IMR-90 (cell line): ENCODE results near the gene CHN1.

Experiments used
- BHLHE40 ChIP-seq: fragments of 150-350 bp; IDR thresholded peaks from 2 replicates; pipeline ENCODE4 v1.6.1; 2016; ENCODE audit warnings: mild to moderate bottlenecking, low read depth, low read length
- CEBPB ChIP-seq: IDR thresholded peaks from 2 replicates; pipeline ENCODE4 v1.6.1; 2012; ENCODE audit warnings: low read depth, low read length, improper control_type of control experiment
- CTCF ChIP-seq: conservative IDR thresholded peaks from 2 replicates; pipeline ENCODE4 v1.5.1; 2012; ENCODE audit warnings: mild to moderate bottlenecking, low read depth, low read length, improper control_type of control experiment
- ELK1 ChIP-seq: fragments of 150-350 bp; IDR thresholded peaks from 2 replicates; pipeline ENCODE4 v1.6.1; 2016; ENCODE audit warnings: low read depth, mild to moderate bottlenecking, low read length, moderate library complexity, borderline replicate concordance
- FOS ChIP-seq: fragments of 150-350 bp; IDR thresholded peaks from 2 replicates; pipeline ENCODE4 v1.6.1; 2016; ENCODE audit warnings: low read depth, low read length
- MAFK ChIP-seq: IDR thresholded peaks from 2 replicates; pipeline ENCODE4 v1.6.1; 2012; ENCODE audit warnings: low read depth, low read length, improper control_type of control experiment
- MAZ ChIP-seq: IDR thresholded peaks from 2 replicates; pipeline ENCODE4 v1.6.1; 2012; ENCODE audit warnings: low read depth, mild to moderate bottlenecking, low read length, improper control_type of control experiment, moderate library complexity, borderline replicate concordance
- POLR2A ChIP-seq: IDR thresholded peaks from 2 replicates; pipeline ENCODE4 v1.6.1; 2012; ENCODE audit warnings: mild to moderate bottlenecking, low read depth, low read length
- RAD21 ChIP-seq: IDR thresholded peaks from 2 replicates; pipeline ENCODE4 v1.6.1; 2012; ENCODE audit warnings: low read length, improper control_type of control experiment
- RCOR1 ChIP-seq: IDR thresholded peaks from 2 replicates; pipeline ENCODE4 v1.6.1; 2012; ENCODE audit warnings: mild to moderate bottlenecking, low read length, improper control_type of control experiment; ENCODE audit not compliant: insufficient replicate concordance
- RFX5 ChIP-seq: IDR thresholded peaks from 2 replicates; pipeline ENCODE4 v1.8.0; 2012; ENCODE audit warnings: low read depth, mild to moderate bottlenecking, low read length, moderate library complexity
- SMC3 ChIP-seq: fragments of 150-350 bp; IDR thresholded peaks from 2 replicates; pipeline ENCODE4 v1.6.1; 2016; ENCODE audit warnings: low read depth, mild to moderate bottlenecking, antibody characterized with exemption, low read length, moderate library complexity
- USF2 ChIP-seq: fragments of 150-350 bp; IDR thresholded peaks from 2 replicates; pipeline ENCODE4 v1.6.1; 2017; ENCODE audit warnings: mild to moderate bottlenecking, antibody characterized with exemption, low read length, low read depth

GRCh38 chr2:174949988-174950687 lies 55.0 kb downstream of the CHN1 start:
- no peak for TF ChIP-seq RFX5
- TF ChIP-seq RCOR1 = no peak
- no peak for TF ChIP-seq RAD21
- no peak for TF ChIP-seq POLR2A
- no peak for TF ChIP-seq BHLHE40
- TF ChIP-seq CTCF = no peak
- no peak for TF ChIP-seq CEBPB
- TF ChIP-seq SMC3 = no peak
- TF ChIP-seq FOS = no peak
- no peak for TF ChIP-seq MAZ
- TF ChIP-seq MAFK = no peak
- no peak for TF ChIP-seq USF2
- no peak for TF ChIP-seq ELK1
